GM12878 (cell line): ENCODE measurements around the gene MMP19. TPM values are rescaled to one million over a fixed set of nuclear protein-coding genes. Genes with fewer than 3 reads are reported as not detected.

Experiments
- ATAC-seq: fragments of 200-7000 bp; cut with Tn5 transposase; 3 replicates; pipeline ENCODE4 v1.9.1; 2020; ENCODE audit warnings: mild to moderate bottlenecking, moderate library complexity
- BruUV-seq: library from RNA; stranded (reverse); fragments of 400-500 nt; replicated peaks from 2 replicates; lab custom pipeline; 2021; lab: Mats Ljungman, UMichigan
- CTCF ChIA-PET: fragments of 300-600 bp; sonication (Branson Sonifier 250); formaldehyde crosslinking; extraction: SDS; loops from one replicate; lab custom pipeline; 2021; ENCODE audit warnings: inconsistent platforms; lab: Yijun Ruan, JAX
- POLR2A ChIA-PET: fragments of 350-600 bp; formaldehyde crosslinking; extraction: SDS; loops from one replicate; lab custom pipeline; 2021; ENCODE audit warnings: inconsistent platforms; lab: Charles Lee
- RAD21 ChIA-PET: fragments of 300-600 bp; sonication (Branson Sonifier 250); formaldehyde crosslinking; loops from one replicate; lab custom pipeline; 2023; ENCODE audit warnings: antibody characterized with exemption; ENCODE audit not compliant: unreplicated experiment; lab: Charles Lee
- SMC1A ChIA-PET: fragments of 300-600 bp; sonication (Branson Sonifier 250); formaldehyde crosslinking; loops from one replicate; lab custom pipeline; 2023; ENCODE audit not compliant: unreplicated experiment, uncharacterized antibody; lab: Charles Lee
- DNase-seq: peaks from one replicate; pipeline ENCODE4 v3.0.0-alpha.2; 2011; ENCODE audit warnings: low read depth, low spot score
- FAIRE-seq: peaks from 3 replicates; lab custom pipeline; 2011; peaks lifted over from hg19 to GRCh38; lab: Jason Lieb, UNC
- H2AFZ ChIP-seq: 2 replicates; pipeline ENCODE4 v1.6.0; 2011; ENCODE audit warnings: low read depth, low read length, control low read depth; ENCODE audit not compliant: control insufficient read depth
- H3K27ac ChIP-seq: 2 replicates; pipeline ENCODE4 v1.5.1; 2011; ENCODE audit warnings: control low read depth; ENCODE audit not compliant: control insufficient read depth, insufficient read depth
- H3K27me3 ChIP-seq, 2 experiments: replicated peaks in 1 of 2; 2 replicates each; pipeline versions ENCODE4 v1.6.0 to v1.6.1; 2011; ENCODE audit warnings: low read length in 1 of 2; ENCODE audit not compliant: control insufficient read depth in 2 of 2, insufficient read depth in 2 of 2
- H3K36me3 ChIP-seq, 2 experiments: 2 replicates each; pipeline ENCODE4 v1.5.1; 2011; ENCODE audit warnings: low read length in 1 of 2; ENCODE audit not compliant: control insufficient read depth in 2 of 2, insufficient read depth in 2 of 2
- H3K4me1 ChIP-seq: 2 replicates; pipeline ENCODE4 v1.6.1; 2011; ENCODE audit warnings: mild to moderate bottlenecking, low read length, moderate library complexity, mixed read lengths; ENCODE audit not compliant: control insufficient read depth, insufficient read depth
- H3K4me2 ChIP-seq: 2 replicates; pipeline ENCODE4 v1.6.0; 2011; ENCODE audit warnings: control low read depth; ENCODE audit not compliant: control insufficient read depth, insufficient read depth
- H3K4me3 ChIP-seq: fragments of 200-600 bp; sonication (generic); 2 replicates; pipeline ENCODE4 v1.5.1; 2016
- H3K79me2 ChIP-seq: 2 replicates; pipeline ENCODE4 v1.6.0; 2011; ENCODE audit warnings: low read length; ENCODE audit not compliant: control insufficient read depth, insufficient read depth
- H3K9ac ChIP-seq: 2 replicates; pipeline ENCODE4 v1.8.0; 2011; ENCODE audit warnings: low read length, control low read depth, mixed read lengths; ENCODE audit not compliant: control insufficient read depth, insufficient read depth
- H3K9me3 ChIP-seq: replicated peaks from 3 replicates; pipeline ENCODE4 v1.5.1; 2011; ENCODE audit warnings: mild to moderate bottlenecking, low read length; ENCODE audit not compliant: control insufficient read depth, insufficient read depth
- H4K20me1 ChIP-seq: 2 replicates; pipeline ENCODE4 v1.6.0; 2011; ENCODE audit not compliant: control insufficient read depth, insufficient read depth
- GABPA ChIP-seq: IDR thresholded peaks from 2 replicates; pipeline ENCODE4 v1.6.1; 2014; ENCODE audit warnings: antibody characterized with exemption, low read depth, mild to moderate bottlenecking, inconsistent platforms
- RELA ChIP-seq: fragments of 450-650 bp; IDR thresholded peaks from 2 replicates; pipeline ENCODE4 v1.8.0; 2014; ENCODE audit warnings: borderline replicate concordance; ENCODE audit not compliant: partially characterized antibody
- WGBS: methylation state at CpG from one replicate; pipeline ENCODE4 v1.1.6; 2016; ENCODE audit warnings: low lambda C conversion rate; ENCODE audit not compliant: insufficient replicate concordance, insufficient coverage; ENCODE audit errors: missing lambda C conversion rate; 5-methylcytosine and 5-hydroxymethylcytosine counted together
- in situ Hi-C: fragments of 300-500 bp; cut with MboI; formaldehyde crosslinking; loops from 9 replicates; pipeline ENCODE4 v1.14.3; 2018; ENCODE audit warnings: mixed read lengths
- intact Hi-C: fragments of 100-400 bp; cut with micrococcal nuclease; formaldehyde crosslinking; loops from one replicate; pipeline ENCODE4 v1.14.2; 2022; ENCODE audit not compliant: unreplicated experiment
- polyA plus RNA-seq, 11 experiments: library from polyadenylated mRNA; depleted of rRNA in 4 of 11; unstranded in 6 of 11; stranded (reverse) in 5 of 11; fragments of >200 nt; fragmentation: Nextera tagmentation in 4 of 11; fragmentation: Illumina TruSeq in 1 of 11; extraction: Ambion mirVana in 4 of 11; extraction: Trizol in 1 of 11; gene quantifications; 1 replicate in 1 of 11; 2 replicates in 10 of 11; pipeline versions ENCODE4 v1.2.1 to v1.2.3, GENCODE V29; 2011 to 2016; ENCODE audit warnings: inconsistent platforms in 2 of 11, missing spikeins in 2 of 11, low read depth in 1 of 11
- total RNA-seq, 4 experiments: library from RNA; depleted of rRNA in 3 of 4; stranded (reverse); fragments of >200 nt in 3 of 4; fragmentation: Illumina TruSeq in 1 of 4; extraction: Trizol in 1 of 4; gene quantifications; 2 replicates each; pipeline versions ENCODE4 v1.2.1 to v1.2.3, GENCODE V29; 2013 to 2021
- TF ChIP-seq, protein P1 (sequence below): fragments of 450-650 bp; IDR thresholded peaks from 2 replicates; pipeline ENCODE4 v1.6.1; 2016; ENCODE audit warnings: mild to moderate bottlenecking

Gene MMP19
- total and polyA plus RNA-seq, 10 of the 15 experiments (the other 5 are each of a cell fraction or from before 2014, with no cell fraction given): 0.03 to 0.04 (median 0.04) TPM; not detected in 7

DNA sequence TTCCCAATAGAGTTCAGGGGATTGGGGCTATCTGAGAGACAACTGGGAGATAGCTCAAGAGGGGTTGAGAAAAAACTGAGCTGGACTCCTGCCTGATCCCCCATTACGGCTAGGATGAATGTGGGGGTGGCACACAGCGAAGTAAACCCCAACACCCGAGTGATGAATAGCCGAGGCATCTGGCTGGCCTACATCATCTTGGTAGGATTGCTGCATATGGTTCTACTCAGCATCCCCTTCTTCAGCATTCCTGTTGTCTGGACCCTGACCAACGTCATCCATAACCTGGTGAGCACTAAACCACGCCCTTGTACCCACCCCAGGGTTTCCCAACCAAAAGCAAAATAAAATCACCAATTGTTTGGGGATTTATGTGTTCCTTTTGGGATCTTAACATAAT is 23.9 kb downstream of the MMP19 start:
- peak overlapping the region; percentile 72; the same call in 1 of the 2 replicates for H3K9ac ChIP-seq
- SMC1A ChIA-PET: interaction anchor here (0.9 to 6.4 kb wide), 6 partner anchors 8 to 104 kb away, joined by 3 to 41 read pairs (median 16); partner anchors contain the start of gene DNAJC14
- H2AFZ ChIP-seq: no peak overlapping the region
- no peak overlapping the region for H3K27ac ChIP-seq
- RAD21 ChIA-PET: interaction anchor here (1.7 to 4.2 kb wide), 5 partner anchors 8 to 112 kb away, joined by 12 to 36 read pairs (median 21); partner anchors contain the start of genes DGKA and DNAJC14
- BruUV-seq: no TSS peak
- H3K4me3 ChIP-seq: peak overlapping the region; percentile 81
- in situ Hi-C loops (no loop called here), intact Hi-C loops (no loop called here)
- H3K9me3 ChIP-seq: no peaks in the 10 kb centered on the region
- CTCF ChIA-PET: interaction anchor here (1.0 to 7.2 kb wide), 9 partner anchors 10 to 226 kb away, joined by 3 to 89 read pairs (median 4); partner anchors contain the start of genes DNAJC14 and RAB5B
- TF ChIP-seq, protein P1, sequence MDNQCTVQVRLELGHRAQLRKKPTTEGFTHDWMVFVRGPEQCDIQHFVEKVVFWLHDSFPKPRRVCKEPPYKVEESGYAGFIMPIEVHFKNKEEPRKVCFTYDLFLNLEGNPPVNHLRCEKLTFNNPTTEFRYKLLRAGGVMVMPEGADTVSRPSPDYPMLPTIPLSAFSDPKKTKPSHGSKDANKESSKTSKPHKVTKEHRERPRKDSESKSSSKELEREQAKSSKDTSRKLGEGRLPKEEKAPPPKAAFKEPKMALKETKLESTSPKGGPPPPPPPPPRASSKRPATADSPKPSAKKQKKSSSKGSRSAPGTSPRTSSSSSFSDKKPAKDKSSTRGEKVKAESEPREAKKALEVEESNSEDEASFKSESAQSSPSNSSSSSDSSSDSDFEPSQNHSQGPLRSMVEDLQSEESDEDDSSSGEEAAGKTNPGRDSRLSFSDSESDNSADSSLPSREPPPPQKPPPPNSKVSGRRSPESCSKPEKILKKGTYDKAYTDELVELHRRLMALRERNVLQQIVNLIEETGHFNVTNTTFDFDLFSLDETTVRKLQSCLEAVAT: no peak
- no peak for TF ChIP-seq GABPA
- no peak for TF ChIP-seq RELA
- H3K4me1 ChIP-seq: peaks cover 10% of the 10 kb centered on the region; the same call in 1 of the 2 replicates
- DNase-seq: no peak
- no peaks in the 10 kb centered on the region for H3K27me3 ChIP-seq
- ATAC-seq: no peak
- H3K4me2 ChIP-seq: peak overlapping the region; percentile 58
- WGBS: 63% methylated on average over 6 of the region's 6 CpGs
- POLR2A ChIA-PET: interaction anchor here (0.8 to 6.5 kb wide), 13 partner anchors 10 to 155 kb away, joined by 3 to 103 read pairs (median 6); partner anchors contain the start of genes CD63, DGKA, DNAJC14 and PYM1
- peaks cover 47% of the 10 kb centered on the region for H3K79me2 ChIP-seq
- peaks cover 5 to 30% of the 10 kb centered on the region in 2 experiments for H3K36me3 ChIP-seq
- H4K20me1 ChIP-seq: no peaks in the 10 kb centered on the region
- no peak for FAIRE-seq
